Panc1 (cell line): Measurements from ENCODE around the gene GJB4.

Experiments
- CTCF ChIP-seq: fragments of 450-650 bp; IDR thresholded peaks from 2 replicates; pipeline ENCODE4 v1.5.1; 2017; ENCODE audit warnings: mild to moderate bottlenecking
- POLR2AphosphoS5 ChIP-seq: IDR thresholded peaks from 2 replicates; pipeline ENCODE4 v1.6.1; 2012; ENCODE audit warnings: mild to moderate bottlenecking, low read depth, low read length, moderate library complexity
- SIN3A ChIP-seq: IDR thresholded peaks from 2 replicates; pipeline ENCODE4 v1.6.1; 2012; ENCODE audit warnings: low read depth, mild to moderate bottlenecking, low read length, moderate library complexity, borderline replicate concordance; ENCODE audit not compliant: insufficient read depth
- TCF7L2 ChIP-seq: IDR thresholded peaks from 2 replicates; pipeline ENCODE4 v1.6.1; 2011; ENCODE audit warnings: mild to moderate bottlenecking, low read depth, low read length, inconsistent platforms

GRCh38 chr1:34730485-34730884 lies 29.1 kb upstream of the GJB4 start:
- TF ChIP-seq CTCF (no peak), POLR2AphosphoS5 (no peak), SIN3A (no peak), TCF7L2 (no peak)
